DMS53 (cell line): ENCODE data around the gene SYT2.
A peak's percentile ranks its signal among the peaks of the same experiment; 100 is the strongest.
"Not testable (repeated sequence)": the region's sequence is repeated elsewhere in the genome, so short reads cannot be mapped to it uniquely, and the experiment has no call there.

Experiments
- DNase-seq: peaks from one replicate; lab custom pipeline; 2025; lab: John Stamatoyannopoulos, UW

SYT2 gene

GRCh38 chr1:202593845-202594244, 116.4 kb downstream of the SYT2 start:
- no peak for DNase-seq

- no peak for DNase-seq
These were observed 118.1 kb downstream of the SYT2 start for GRCh38 chr1:202592146-202592545.

GRCh38 chr1:202591515-202591914, 118.7 kb downstream of the SYT2 start:
- no peak for DNase-seq

- no peak for DNase-seq
These were observed 119.3 kb downstream of the SYT2 start for GRCh38 chr1:202590975-202591411.

GRCh38 chr1:202590126-202590525, 120.1 kb downstream of the SYT2 start:
- DNase-seq: no peak

GRCh38 chr1:202589190-202589930, 120.9 kb downstream of the SYT2 start:
- peak; percentile 81 for DNase-seq

GRCh38 chr1:202588503-202589189, 121.6 kb downstream of the SYT2 start:
- DNase-seq: peak; percentile 43

GRCh38 chr1:202587859-202588485, 122.3 kb downstream of the SYT2 start:
- DNase-seq: no peak

- no peak for DNase-seq
These were observed 123.4 kb downstream of the SYT2 start for GRCh38 chr1:202586871-202587270.

- peak; percentile 36 for DNase-seq
These were observed 124.0 kb downstream of the SYT2 start for GRCh38 chr1:202586018-202586821.

GRCh38 chr1:202585590-202585933, 124.7 kb downstream of the SYT2 start:
- DNase-seq: no peak

GRCh38 chr1:202584707-202585589, 125.3 kb downstream of the SYT2 start:
- DNase-seq: no peak

- not testable (repeated sequence) for DNase-seq
These were observed 127.9 kb downstream of the SYT2 start for GRCh38 chr1:202582350-202582749.

- DNase-seq: no peak
These were observed 129.6 kb downstream of the SYT2 start for GRCh38 chr1:202580619-202581018.

- no peak for DNase-seq
These were observed 130.4 kb downstream of the SYT2 start for GRCh38 chr1:202579806-202580205.

GRCh38 chr1:202578565-202578964, 131.7 kb downstream of the SYT2 start:
- no peak for DNase-seq

GRCh38 chr1:202578001-202578504, 132.2 kb downstream of the SYT2 start:
- no peak for DNase-seq

GRCh38 chr1:202577381-202577780, 132.9 kb downstream of the SYT2 start:
- no peak for DNase-seq

- DNase-seq: no peak
These were observed 133.4 kb downstream of the SYT2 start for GRCh38 chr1:202576816-202577215.

GRCh38 chr1:202575918-202576653, 134.2 kb downstream of the SYT2 start:
- DNase-seq: no peak
